GM12892 (cell line): Measurements from ENCODE around the gene FMC1.

Experiments
- POLR2A ChIP-seq: IDR thresholded peaks from 2 replicates; pipeline ENCODE4 v1.6.1; 2011; ENCODE audit warnings: low read depth, low read length, control low read depth
- POLR2AphosphoS5 ChIP-seq: IDR thresholded peaks from 2 replicates; pipeline ENCODE4 v1.6.1; 2011; ENCODE audit warnings: low read depth, low read length, control low read depth
- TAF1 ChIP-seq: IDR thresholded peaks from 2 replicates; pipeline ENCODE4 v1.6.1; 2011; ENCODE audit warnings: low read depth, mild to moderate bottlenecking, control low read depth, low read length, borderline replicate concordance

- TF ChIP-seq POLR2AphosphoS5 = no peak
- TF ChIP-seq TAF1 = no peak
- TF ChIP-seq POLR2A = no peak
Observed at GRCh38 chr7:139360948-139361307, 19.8 kb downstream of the FMC1 start.
